DOHH2 (cell line): ENCODE data around the gene KIAA1328.

Experiments used
- H3F3A ChIP-seq: fragments of 200-600 bp; sonication (generic), shearing (Covaris generic); 2 replicates; pipeline ENCODE4 v1.6.0; 2016; ENCODE audit warnings: antibody characterized with exemption, mild to moderate bottlenecking; ENCODE audit not compliant: control insufficient read depth, insufficient read depth
- H3K27ac ChIP-seq: fragments of 200-600 bp; sonication (generic); 2 replicates; pipeline ENCODE4 v1.5.1; 2014; ENCODE audit warnings: low read depth, mild to moderate bottlenecking, low read length, moderate library complexity
- H3K27me3 ChIP-seq: fragments of 200-600 bp; sonication (generic); 2 replicates; pipeline ENCODE4 v1.6.1; 2014; ENCODE audit warnings: mild to moderate bottlenecking, low read length, mixed read lengths; ENCODE audit not compliant: control insufficient read depth
- H3K36me3 ChIP-seq: fragments of 200-600 bp; sonication (generic); 2 replicates; pipeline ENCODE4 v1.6.1; 2014; ENCODE audit warnings: mild to moderate bottlenecking, low read length, moderate library complexity, mixed read lengths; ENCODE audit not compliant: control insufficient read depth
- H3K4me1 ChIP-seq: fragments of 200-600 bp; sonication (generic); 2 replicates; pipeline ENCODE4 v1.6.1; 2014; ENCODE audit warnings: mild to moderate bottlenecking, low read length, mixed read lengths; ENCODE audit not compliant: control insufficient read depth
- H3K4me2 ChIP-seq: fragments of 200-600 bp; sonication (generic); 2 replicates; pipeline ENCODE4 v1.6.0; 2014; ENCODE audit warnings: mild to moderate bottlenecking, low read length, moderate library complexity
- H3K4me3 ChIP-seq: fragments of 200-600 bp; sonication (generic); 2 replicates; pipeline ENCODE4 v1.5.1; 2014; ENCODE audit warnings: mild to moderate bottlenecking, low read length, mixed read lengths
- H3K79me2 ChIP-seq: fragments of 200-600 bp; sonication (generic); 2 replicates; pipeline ENCODE4 v1.6.1; 2014; ENCODE audit warnings: mild to moderate bottlenecking, low read length, mixed read lengths; ENCODE audit not compliant: control insufficient read depth
- H3K9me2 ChIP-seq: fragments of 200-600 bp; sonication (generic); replicated peaks from 2 replicates; pipeline ENCODE4 v1.6.1; 2014; ENCODE audit warnings: mild to moderate bottlenecking, low read length, mixed read lengths; ENCODE audit not compliant: control insufficient read depth
- H3K9me3 ChIP-seq: fragments of 200-600 bp; sonication (generic); 2 replicates; pipeline ENCODE4 v1.6.1; 2014; ENCODE audit warnings: antibody characterized with exemption, low read length, mixed read lengths; ENCODE audit not compliant: control insufficient read depth, insufficient read depth
- H4K20me1 ChIP-seq: fragments of 200-600 bp; sonication (generic); 2 replicates; pipeline ENCODE4 v1.6.0; 2014; ENCODE audit warnings: low read depth, mild to moderate bottlenecking, antibody characterized with exemption, low read length, moderate library complexity; ENCODE audit not compliant: control insufficient read depth, insufficient read depth
- CTCF ChIP-seq: fragments of 200-600 bp; sonication (generic); IDR thresholded peaks from one replicate; pipeline ENCODE4 v1.5.1; 2014; ENCODE audit warnings: antibody characterized with exemption, mild to moderate bottlenecking, low read depth, low read length; ENCODE audit not compliant: poor library complexity, severe bottlenecking
- EZH2phosphoT487 ChIP-seq: fragments of 200-600 bp; sonication (generic); IDR thresholded peaks from 2 replicates; pipeline ENCODE4 v1.6.1; 2017; ENCODE audit warnings: borderline replicate concordance, mild to moderate bottlenecking, antibody characterized with exemption, low read length, moderate library complexity, mixed read lengths

KIAA1328 gene

GRCh38 chr18:37179384-37179783, 350.5 kb downstream of the KIAA1328 start:
- no peaks in the 10 kb centered on the region for H3K4me1 ChIP-seq
- no peaks in the 10 kb centered on the region for H4K20me1 ChIP-seq
- no peaks in the 10 kb centered on the region for H3K36me3 ChIP-seq
- no peak for TF ChIP-seq EZH2phosphoT487
- TF ChIP-seq CTCF = no peak
- H3K9me3 ChIP-seq = no peaks in the 10 kb centered on the region
- no peaks in the 10 kb centered on the region for H3F3A ChIP-seq
- H3K9me2 ChIP-seq = no peaks in the 10 kb centered on the region
- no peaks in the 10 kb centered on the region for H3K79me2 ChIP-seq
- no peak overlapping the region for H3K4me2 ChIP-seq
- no peak overlapping the region for H3K27ac ChIP-seq
- no peaks in the 10 kb centered on the region for H3K27me3 ChIP-seq
- no peak overlapping the region for H3K4me3 ChIP-seq

DNA sequence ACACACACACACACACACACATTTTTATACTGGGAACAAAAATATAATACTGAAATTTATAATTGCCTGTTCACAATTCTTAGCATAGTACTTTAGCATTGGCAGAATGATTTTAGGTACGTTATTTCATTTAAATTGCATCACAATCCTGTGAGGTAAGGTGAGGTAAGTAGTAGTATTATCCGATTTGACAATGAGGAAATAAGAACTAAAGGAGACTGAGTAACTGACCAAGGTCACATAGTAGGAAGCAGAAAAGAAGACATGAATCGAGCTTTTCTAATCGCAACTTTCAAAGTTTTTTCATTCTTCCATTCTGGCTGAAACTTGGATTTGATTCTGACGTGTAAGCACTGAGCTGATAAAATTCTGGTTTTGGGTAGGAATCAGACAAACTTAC, 351.2 kb downstream of the KIAA1328 start:
- Histone ChIP-seq H4K20me1 (no peaks in the 10 kb centered on the region), H3K9me2 (no peaks in the 10 kb centered on the region), H3K4me3 (no peak overlapping the region), H3K9me3 (no peaks in the 10 kb centered on the region), H3K36me3 (no peaks in the 10 kb centered on the region), H3F3A (no peaks in the 10 kb centered on the region), H3K4me2 (no peak overlapping the region), H3K27ac (no peak overlapping the region), H3K4me1 (no peaks in the 10 kb centered on the region), H3K79me2 (no peaks in the 10 kb centered on the region), H3K27me3 (no peaks in the 10 kb centered on the region)
- no peak for TF ChIP-seq CTCF
- TF ChIP-seq EZH2phosphoT487 = no peak

DNA sequence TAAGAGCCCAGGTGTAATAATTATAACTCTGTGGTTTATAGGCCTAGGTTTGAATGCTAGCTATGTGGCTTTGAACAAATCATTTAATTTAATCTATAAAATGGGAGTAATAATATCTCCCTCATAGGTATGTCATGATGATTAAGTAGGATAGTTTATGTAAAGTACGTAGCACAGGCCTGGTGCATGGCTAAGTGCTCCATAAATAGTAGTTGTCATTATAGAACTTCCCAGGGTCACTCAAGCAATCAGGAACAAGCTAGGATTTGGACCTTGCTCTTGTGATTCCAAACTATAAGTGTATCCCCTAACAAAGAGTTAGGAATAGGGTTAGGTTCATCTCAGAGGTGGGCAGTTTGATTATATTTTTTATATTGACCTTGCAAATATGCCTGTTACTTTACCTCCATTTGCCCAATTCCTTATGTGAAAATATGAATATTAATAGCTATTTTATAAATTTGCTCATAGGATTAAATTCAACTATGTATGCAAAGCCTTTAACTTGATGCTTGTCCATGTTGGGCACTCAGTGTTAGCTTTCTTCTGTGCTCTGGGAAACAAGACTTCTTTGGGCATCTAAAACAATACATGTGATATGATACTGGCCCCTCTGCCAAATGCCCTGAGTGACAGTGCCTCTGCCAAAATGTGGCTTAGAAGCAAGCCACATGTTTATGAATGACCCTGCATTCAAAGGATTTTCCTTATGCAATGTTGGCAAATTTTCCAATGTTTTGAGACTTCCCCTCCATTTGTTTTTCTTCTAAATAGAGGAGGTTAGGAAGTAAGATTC, 353.6 kb downstream of the KIAA1328 start:
- Histone ChIP-seq H3K9me3 (no peaks in the 10 kb centered on the region), H3K36me3 (no peaks in the 10 kb centered on the region), H3K9me2 (no peaks in the 10 kb centered on the region), H3K4me1 (no peaks in the 10 kb centered on the region), H3K27me3 (no peaks in the 10 kb centered on the region), H3K4me2 (no peak overlapping the region), H3K27ac (no peak overlapping the region), H3K79me2 (no peaks in the 10 kb centered on the region), H4K20me1 (no peaks in the 10 kb centered on the region), H3F3A (no peaks in the 10 kb centered on the region), H3K4me3 (no peak overlapping the region)
- TF ChIP-seq EZH2phosphoT487 (no peak), CTCF (no peak)
